HG02678 (cell line): ENCODE measurements around the gene NID2.

Source experiments
- ATAC-seq: cut with Tn5 transposase; IDR thresholded peaks from one replicate; pipeline ENCODE4 v1.9.1; 2021; ENCODE audit warnings: mild to moderate bottlenecking, moderate library complexity; ENCODE audit not compliant: unreplicated experiment

The NID2 gene

GRCh38 chr14:52059649-52060048, 9.2 kb downstream of the NID2 start:
- ATAC-seq = no peak

DNA sequence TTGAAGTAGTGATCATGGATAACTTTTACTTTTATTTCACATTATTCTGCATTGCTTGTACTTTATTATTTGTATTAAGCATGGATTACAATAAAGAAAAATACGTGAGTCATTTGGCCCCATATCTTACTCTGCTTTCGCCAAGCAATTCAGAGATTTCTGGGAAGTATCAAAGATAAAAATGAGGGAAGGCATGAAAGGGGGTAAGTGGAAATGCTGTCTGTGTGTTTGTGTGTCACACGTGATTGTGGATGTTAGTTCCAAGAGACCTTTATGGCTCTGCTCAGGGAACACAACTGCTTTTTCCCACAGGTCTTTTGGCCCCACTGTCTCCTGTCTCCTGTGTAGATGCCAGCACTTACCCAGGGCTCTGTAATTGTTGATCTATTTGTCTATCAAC, 10.5 kb downstream of the NID2 start:
- ATAC-seq = no peak

DNA sequence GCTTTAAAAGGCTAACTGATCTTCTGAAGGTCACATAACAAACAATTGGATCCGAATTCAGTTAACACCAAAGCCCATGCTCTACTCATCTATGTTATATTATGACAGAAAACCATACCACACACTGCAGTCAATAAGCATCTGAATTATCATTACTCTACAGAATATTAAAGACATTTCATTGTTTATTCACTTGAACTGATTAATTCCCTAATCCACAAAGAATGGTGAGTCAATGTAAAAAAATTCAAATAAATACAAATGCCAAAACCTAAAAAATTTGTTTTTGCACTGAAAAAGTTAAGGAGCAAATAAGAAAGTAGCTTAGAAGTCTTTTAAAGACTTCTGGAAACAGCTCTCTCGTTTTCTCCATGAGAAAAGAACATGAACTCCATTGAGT, 13.7 kb downstream of the NID2 start:
- no peak for ATAC-seq

- no peak for ATAC-seq
Observed at GRCh38 chr14:52054678-52055077, 14.2 kb downstream of the NID2 start.

GRCh38 chr14:52053044-52053443, 15.8 kb downstream of the NID2 start:
- ATAC-seq = no peak

DNA sequence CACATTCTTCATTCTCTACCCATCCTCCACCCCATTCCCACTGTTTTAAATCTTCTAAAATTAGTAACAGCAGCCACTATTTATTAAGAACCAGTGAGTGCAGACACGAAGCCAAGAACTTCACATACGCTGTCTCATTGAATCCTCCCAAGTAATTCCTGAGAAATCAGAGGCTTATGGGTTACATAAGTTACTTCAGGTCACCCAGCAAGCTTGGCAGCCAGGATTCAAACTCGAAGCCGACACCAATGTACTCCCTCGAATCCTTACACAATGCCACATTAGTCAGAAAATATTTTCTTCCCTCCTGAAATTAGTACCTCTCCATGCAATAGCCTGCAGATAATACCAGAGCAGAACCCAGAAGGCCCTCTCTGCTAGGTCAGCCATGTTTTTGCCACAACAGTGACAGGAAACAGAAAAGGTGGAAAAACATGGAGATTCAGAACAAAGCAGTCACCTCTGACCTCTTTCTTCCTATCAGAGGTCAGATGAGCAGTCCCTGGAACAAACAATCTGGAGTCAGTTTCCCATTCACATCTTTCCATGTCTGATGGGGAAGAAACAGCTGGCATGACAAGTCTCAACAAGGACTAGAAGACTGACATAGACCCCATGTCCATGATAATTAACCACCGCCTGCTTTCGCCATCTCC, 16.4 kb downstream of the NID2 start:
- ATAC-seq = no peak

DNA sequence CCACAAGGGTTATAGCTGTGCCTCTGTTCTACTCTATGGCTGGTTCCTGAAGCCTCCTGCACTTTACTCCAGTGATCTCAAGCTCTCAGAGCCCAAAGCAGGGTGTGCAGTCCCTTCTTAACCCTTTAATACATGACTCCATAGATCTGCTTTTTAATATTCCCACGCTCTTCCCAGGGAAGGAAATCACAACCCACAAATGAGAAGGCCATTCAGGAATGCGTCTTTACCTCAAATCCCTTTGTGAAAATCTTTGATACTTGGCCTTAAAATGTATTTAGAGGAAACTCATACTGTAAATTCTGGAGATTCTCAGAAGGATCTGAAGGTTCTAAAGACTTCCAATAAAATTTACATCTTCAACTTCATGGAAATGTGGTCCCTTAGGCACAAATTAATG, 17.0 kb downstream of the NID2 start:
- no peak for ATAC-seq

DNA sequence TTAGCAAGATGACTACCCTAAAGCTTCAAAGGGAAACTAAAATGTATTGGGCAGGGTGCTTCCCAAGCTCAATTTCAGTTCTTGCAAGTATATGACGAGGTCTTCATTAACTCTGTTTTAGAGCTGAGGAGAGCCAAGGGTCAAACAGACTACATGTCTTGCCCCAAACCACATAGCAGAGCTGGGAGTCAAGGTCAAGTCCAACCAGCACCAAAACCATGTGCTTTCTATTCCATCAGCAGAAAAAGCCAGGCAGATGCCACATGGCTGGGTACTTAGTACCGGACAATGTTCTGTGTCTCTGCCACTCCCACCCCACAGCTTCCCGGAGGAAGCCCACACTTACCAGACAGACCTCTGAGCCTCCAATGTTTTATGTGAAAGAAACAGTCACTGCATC, 17.6 kb downstream of the NID2 start:
- ATAC-seq = no peak

DNA sequence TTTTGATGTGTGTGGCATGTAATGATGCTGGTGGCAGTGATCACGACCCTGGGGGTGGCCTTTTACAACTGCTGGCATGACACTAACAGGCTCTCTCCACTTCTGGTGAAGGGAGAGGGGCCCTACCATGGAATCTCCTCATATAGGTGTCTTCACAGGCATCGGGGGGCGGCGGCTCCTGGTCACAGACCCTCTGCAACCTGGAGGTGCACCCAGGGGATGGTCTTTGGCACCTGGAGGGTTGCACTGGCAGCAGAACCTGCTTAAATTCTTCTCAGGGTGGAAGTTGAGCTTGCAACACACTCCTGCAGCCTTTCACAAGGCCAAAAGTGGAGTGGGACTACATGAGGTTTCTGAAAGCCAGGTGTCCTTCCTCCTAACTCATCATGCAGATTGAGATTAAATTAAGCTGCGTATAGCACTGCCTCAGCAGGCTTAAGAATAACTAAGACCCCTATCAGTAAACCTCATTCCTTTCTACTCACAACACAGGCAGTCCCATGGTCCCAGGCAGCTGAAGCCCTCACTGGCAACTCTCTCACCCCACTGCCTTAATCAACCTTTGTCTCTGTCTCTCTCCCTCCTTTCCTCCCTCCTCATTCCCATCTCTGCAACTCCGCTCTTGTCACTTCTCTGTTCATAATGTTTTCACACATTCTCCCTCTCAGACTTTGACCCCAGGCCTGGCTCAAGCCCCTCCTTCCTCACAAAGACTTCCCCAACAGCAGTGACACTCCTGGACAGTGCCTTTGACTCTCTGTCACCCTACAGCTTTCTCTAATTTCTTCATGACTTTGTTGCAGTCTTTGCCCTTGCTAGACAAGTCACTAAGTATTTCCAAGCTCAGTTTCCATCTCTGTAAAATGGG, 18.9 kb downstream of the NID2 start:
- no peak for ATAC-seq

DNA sequence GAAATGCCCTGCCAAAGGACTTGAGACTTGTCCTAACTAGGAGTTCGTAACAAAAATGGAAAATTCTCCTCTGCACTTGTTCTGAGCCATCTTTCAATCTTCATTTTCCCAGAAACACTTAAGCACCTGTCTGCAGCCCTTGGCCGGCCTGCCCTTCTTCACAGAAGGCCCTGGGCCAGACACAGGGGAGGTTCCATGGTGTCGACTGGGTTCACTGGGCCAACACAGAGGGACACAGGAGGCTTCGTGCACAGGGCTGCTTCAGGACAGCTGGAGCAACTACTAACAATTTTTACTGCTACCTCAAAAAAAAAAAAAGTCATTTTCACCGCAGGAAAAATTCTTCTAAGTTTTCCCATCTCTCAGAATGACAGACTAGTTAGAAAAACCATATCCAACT, 19.6 kb downstream of the NID2 start:
- ATAC-seq = no peak

DNA sequence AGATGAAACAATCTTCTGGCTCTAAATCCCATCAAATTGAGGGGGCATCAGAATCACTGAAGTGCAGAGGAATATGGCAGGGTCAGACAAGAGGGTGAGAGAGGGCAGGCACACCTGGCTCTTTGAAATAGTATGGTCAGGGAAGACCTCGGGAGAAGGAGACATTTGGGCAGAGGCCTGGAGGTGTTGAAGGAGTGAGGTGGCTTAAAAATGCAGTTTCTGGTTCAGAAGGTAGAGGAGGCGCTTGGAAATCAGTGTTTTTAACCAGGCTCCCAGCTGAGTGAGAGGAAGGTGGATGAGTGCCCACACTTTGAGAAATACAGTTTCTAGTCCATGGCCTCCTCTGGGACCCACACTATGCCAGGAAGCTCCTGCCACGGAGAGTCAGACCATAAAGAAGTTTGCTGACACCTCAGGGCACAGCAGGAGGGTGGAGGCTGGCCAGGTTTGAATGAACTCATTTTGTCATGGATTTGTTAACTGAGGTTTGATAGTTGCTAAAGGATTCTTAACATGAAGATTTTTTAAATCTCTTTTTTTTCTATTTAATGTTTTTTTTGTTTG, 20.1 kb downstream of the NID2 start:
- ATAC-seq = no peak

DNA sequence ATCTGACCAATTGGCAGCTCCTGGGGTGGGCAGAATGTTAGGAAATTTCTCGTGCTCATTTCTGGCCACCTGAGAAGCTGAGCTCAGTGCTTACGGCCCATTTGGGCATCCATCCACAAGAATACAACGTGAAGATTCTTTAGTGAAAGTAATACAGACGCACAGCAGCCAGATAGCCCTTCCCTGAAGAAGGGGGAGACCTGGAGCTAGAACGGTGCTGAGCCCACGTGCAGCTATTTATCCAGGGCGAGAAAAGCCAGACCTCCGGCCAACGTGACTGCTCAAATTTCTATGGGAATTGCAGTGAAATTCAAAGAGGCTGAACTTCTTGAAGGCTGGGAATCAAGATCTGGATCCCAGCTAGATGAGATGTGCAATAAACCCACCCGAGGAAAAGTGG, 20.7 kb downstream of the NID2 start:
- no peak for ATAC-seq

GRCh38 chr14:52046376-52046917, 22.4 kb downstream of the NID2 start:
- no peak for ATAC-seq

DNA sequence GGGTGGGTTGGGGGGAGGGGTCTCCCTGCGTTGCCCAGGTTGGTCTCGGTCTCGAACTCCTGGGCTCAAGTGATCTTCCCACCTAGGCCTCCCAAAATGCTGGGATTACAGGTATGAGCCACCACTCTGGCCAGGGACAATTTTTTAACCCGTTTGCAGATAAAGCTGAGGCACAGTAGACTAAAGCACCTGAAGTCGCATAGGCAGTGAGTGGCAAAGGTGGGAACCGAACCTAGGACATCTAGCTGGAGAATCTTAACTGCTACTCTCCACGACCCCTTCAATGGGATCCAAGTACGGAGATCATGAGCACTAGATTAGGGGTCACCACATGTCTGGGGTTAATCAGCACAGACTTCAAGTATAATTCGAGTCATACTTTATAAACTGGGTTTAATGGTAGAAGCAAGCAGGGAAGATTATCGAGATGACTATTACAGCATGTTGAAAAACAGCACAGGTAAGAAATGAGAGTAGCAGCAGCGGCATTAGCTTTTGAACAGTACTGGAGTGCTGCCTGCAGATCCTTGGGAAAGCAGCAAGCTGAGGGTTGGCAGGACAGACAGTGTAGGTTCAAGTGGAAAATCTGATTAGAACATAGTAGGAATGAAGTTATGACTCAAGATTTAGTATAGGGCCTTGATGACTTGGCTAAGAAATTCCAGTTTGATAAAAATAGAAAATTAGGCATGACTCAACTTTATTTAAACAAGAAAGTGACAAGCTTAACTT, 23.9 kb downstream of the NID2 start:
- ATAC-seq = no peak

DNA sequence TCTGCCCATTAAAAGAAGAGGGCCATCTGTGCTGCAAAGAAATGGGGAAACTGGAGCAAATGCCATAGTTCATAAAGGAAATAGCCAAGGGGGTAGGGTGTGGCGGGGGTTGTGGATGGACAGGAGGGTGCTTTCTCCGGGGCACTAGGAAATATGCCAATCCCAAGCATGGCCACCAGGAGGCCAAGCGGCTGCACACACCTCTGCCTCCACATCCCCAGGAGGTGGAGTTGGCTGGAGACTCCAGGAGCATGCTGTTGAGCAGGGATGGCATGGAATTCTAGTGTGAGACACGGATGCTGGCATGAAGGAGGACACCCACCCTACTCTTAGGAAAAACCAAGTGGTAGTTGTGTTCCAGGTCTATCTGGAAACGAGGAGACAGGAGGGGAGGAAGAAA, 25.2 kb downstream of the NID2 start:
- ATAC-seq = no peak

DNA sequence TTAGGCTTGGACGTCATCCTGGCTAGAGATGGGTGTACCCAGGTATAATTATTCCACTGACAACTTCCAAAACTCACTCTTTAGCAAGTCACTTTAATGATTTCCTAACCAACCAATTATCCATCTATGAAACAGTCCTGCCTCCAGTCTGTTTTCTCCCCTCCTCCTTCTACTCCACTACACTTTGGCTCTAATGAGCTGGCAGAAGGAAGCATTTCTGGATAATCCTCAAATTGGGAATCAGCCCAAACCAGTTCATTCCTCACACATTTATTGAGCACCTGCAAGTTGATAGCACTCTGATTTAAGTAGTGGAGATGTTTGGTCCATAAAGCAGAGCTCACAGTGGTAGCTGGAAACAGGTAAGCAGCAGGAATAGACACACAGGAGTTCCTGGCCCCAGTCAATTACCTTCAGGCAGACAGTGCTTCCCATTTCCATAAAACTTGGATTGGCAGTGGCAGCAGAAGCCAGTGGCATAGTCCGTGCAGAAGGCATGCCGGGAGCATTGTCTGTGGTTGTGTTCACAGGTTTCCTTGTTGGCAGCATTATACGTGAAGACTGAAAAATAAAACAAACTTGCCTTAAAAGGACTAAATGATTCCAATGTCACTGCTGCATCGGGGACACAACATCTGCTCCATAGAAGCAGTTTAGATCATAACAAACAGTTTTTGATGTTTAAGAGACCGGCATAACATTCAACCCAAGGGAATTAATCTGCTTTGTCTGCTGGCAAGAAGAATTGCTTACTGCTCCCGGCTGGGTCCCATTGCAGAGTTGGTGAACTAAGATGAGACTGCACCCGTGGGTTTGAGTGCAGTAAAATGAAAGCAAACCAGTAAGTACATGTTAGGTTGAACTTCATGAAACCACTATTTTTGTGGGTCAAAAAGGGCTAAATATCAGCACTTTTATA, 26.2 kb downstream of the NID2 start:
- no peak for ATAC-seq

DNA sequence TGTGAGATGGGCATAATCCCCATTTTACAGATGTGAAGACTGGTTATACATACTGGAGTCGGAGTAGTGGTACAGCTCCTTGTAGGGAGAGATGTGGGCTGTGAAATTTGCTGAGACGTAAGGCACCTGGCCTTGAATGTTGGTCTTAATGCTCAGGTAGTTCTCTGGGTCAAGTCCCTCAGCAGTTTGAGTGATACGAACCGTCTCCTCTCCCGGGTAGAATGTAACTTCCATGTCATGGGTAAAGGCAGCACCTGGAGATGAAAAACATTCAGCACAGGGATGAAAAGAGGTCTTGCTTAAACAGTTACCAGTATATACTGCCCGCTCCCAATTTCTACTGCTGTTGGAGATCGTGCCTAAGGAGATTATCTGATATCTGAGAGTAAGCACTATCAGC, 28.3 kb downstream of the NID2 start:
- no peak for ATAC-seq

GRCh38 chr14:52039124-52039815, 29.6 kb downstream of the NID2 start:
- ATAC-seq = no peak

- no peak for ATAC-seq
Observed at GRCh38 chr14:52033101-52033642, 35.7 kb downstream of the NID2 start.
